T-helper 1 cell treated with Interleukin-12 subunit alpha and Interleukin-12 subunit beta and Interleukin-4 antibody, amounts not matched to agents 30 μg/mL and 1 μg/mL, for 36 hours (primary cell): Measurements from ENCODE around the gene FAM241A.
"Not testable (repeated sequence)": the region's sequence is repeated elsewhere in the genome, so short reads cannot be mapped to it uniquely, and the experiment has no call there.

Experiments
- H3K27ac Mint-ChIP-seq: one replicate; pipeline ENCODE4 v1.8.0; 2021; ENCODE audit warnings: mild to moderate bottlenecking, mixed read lengths
- H3K27me3 Mint-ChIP-seq: one replicate; pipeline ENCODE4 v1.8.0; 2021; ENCODE audit warnings: low read depth, mixed read lengths
- H3K36me3 Mint-ChIP-seq: one replicate; pipeline ENCODE4 v1.8.0; 2021; ENCODE audit warnings: low read depth, mixed read lengths
- H3K4me1 Mint-ChIP-seq: one replicate; pipeline ENCODE4 v1.8.0; 2021; ENCODE audit warnings: low read depth, mixed read lengths
- H3K4me3 Mint-ChIP-seq: one replicate; pipeline ENCODE4 v1.8.0; 2021; ENCODE audit warnings: mild to moderate bottlenecking, moderate library complexity, mixed read lengths
- H3K9me3 Mint-ChIP-seq: one replicate; pipeline ENCODE4 v1.8.0; 2021; ENCODE audit warnings: mixed read lengths

FAM241A gene

GRCh38 chr4:112146502-112146813 lies 1.2 kb downstream of the FAM241A start:
- Mint-ChIP-seq H3K36me3 (no peaks in the 10 kb centered on the region), H3K27ac (peak overlapping the region; percentile 62), H3K27me3 (no peaks in the 10 kb centered on the region), H3K9me3 (no peaks in the 10 kb centered on the region), H3K4me1 (peaks cover 23% of the 10 kb centered on the region), H3K4me3 (peak overlapping the region; percentile 91)

GRCh38 chr4:112147697-112148096 lies 2.4 kb downstream of the FAM241A start:
- Mint-ChIP-seq H3K9me3 (no peaks in the 10 kb centered on the region), H3K4me3 (no peak overlapping the region), H3K27ac (no peak overlapping the region), H3K4me1 (peaks cover 29% of the 10 kb centered on the region), H3K27me3 (no peaks in the 10 kb centered on the region), H3K36me3 (no peaks in the 10 kb centered on the region)

GRCh38 chr4:112150920-112151319 lies 5.7 kb downstream of the FAM241A start:
- H3K36me3 Mint-ChIP-seq = no peaks in the 10 kb centered on the region
- no peak overlapping the region for H3K4me3 Mint-ChIP-seq
- peaks cover 33% of the 10 kb centered on the region for H3K4me1 Mint-ChIP-seq
- H3K9me3 Mint-ChIP-seq = no peaks in the 10 kb centered on the region
- H3K27ac Mint-ChIP-seq = no peak overlapping the region
- H3K27me3 Mint-ChIP-seq = no peaks in the 10 kb centered on the region

GRCh38 chr4:112152521-112152920 lies 7.3 kb downstream of the FAM241A start:
- Mint-ChIP-seq H3K27ac (no peak overlapping the region), H3K9me3 (no peaks in the 10 kb centered on the region), H3K27me3 (no peaks in the 10 kb centered on the region), H3K36me3 (no peaks in the 10 kb centered on the region), H3K4me1 (peaks cover 24% of the 10 kb centered on the region), H3K4me3 (no peak overlapping the region)

- Mint-ChIP-seq H3K36me3 (no peaks in the 10 kb centered on the region), H3K27me3 (no peaks in the 10 kb centered on the region), H3K4me1 (peaks cover 22% of the 10 kb centered on the region), H3K27ac (no peak overlapping the region), H3K9me3 (no peaks in the 10 kb centered on the region), H3K4me3 (peak overlapping the region; percentile 27)
These were observed 8.0 kb downstream of the FAM241A start for GRCh38 chr4:112153211-112153791.

- peaks cover 18% of the 10 kb centered on the region for H3K4me1 Mint-ChIP-seq
- H3K4me3 Mint-ChIP-seq = no peak overlapping the region
- H3K9me3 Mint-ChIP-seq = peaks cover 19% of the 10 kb centered on the region
- H3K27me3 Mint-ChIP-seq = no peaks in the 10 kb centered on the region
- no peak overlapping the region for H3K27ac Mint-ChIP-seq
- H3K36me3 Mint-ChIP-seq = peaks cover 14% of the 10 kb centered on the region
These were observed 10.9 kb downstream of the FAM241A start for GRCh38 chr4:112156112-112156511.

GRCh38 chr4:112156553-112156952 lies 11.3 kb downstream of the FAM241A start:
- Mint-ChIP-seq H3K4me3 (no peak overlapping the region), H3K4me1 (peaks cover 18% of the 10 kb centered on the region), H3K36me3 (peaks cover 15% of the 10 kb centered on the region), H3K27ac (no peak overlapping the region), H3K27me3 (no peaks in the 10 kb centered on the region), H3K9me3 (peaks cover 22% of the 10 kb centered on the region)

- peaks cover 21% of the 10 kb centered on the region for H3K36me3 Mint-ChIP-seq
- peaks cover 41% of the 10 kb centered on the region for H3K9me3 Mint-ChIP-seq
- H3K4me1 Mint-ChIP-seq = peaks cover 10% of the 10 kb centered on the region
- not testable (repeated sequence) for H3K4me3 Mint-ChIP-seq, H3K27me3 Mint-ChIP-seq, H3K27ac Mint-ChIP-seq
These were observed 18.5 kb downstream of the FAM241A start for GRCh38 chr4:112163706-112164105.

GRCh38 chr4:112167794-112168193 lies 22.5 kb downstream of the FAM241A start:
- no peak overlapping the region for H3K4me3 Mint-ChIP-seq
- H3K36me3 Mint-ChIP-seq = peaks cover 4% of the 10 kb centered on the region
- H3K27me3 Mint-ChIP-seq = no peaks in the 10 kb centered on the region
- H3K27ac Mint-ChIP-seq = no peak overlapping the region
- H3K4me1 Mint-ChIP-seq = peaks cover 14% of the 10 kb centered on the region
- H3K9me3 Mint-ChIP-seq = peaks cover 12% of the 10 kb centered on the region

- H3K27me3 Mint-ChIP-seq = no peaks in the 10 kb centered on the region
- peaks cover 6% of the 10 kb centered on the region for H3K36me3 Mint-ChIP-seq
- peaks cover 5% of the 10 kb centered on the region for H3K9me3 Mint-ChIP-seq
- peaks cover 17% of the 10 kb centered on the region for H3K4me1 Mint-ChIP-seq
- H3K4me3 Mint-ChIP-seq = no peak overlapping the region
- H3K27ac Mint-ChIP-seq = no peak overlapping the region
These were observed 23.7 kb downstream of the FAM241A start for GRCh38 chr4:112168719-112169500.

- Mint-ChIP-seq H3K9me3 (no peaks in the 10 kb centered on the region), H3K27me3 (no peaks in the 10 kb centered on the region), H3K36me3 (peaks cover 8% of the 10 kb centered on the region), H3K4me3 (no peak overlapping the region), H3K4me1 (peaks cover 17% of the 10 kb centered on the region), H3K27ac (no peak overlapping the region)
These were observed 25.3 kb downstream of the FAM241A start for GRCh38 chr4:112170451-112170993.

- peaks cover 17% of the 10 kb centered on the region for H3K4me1 Mint-ChIP-seq
- H3K4me3 Mint-ChIP-seq, H3K27me3 Mint-ChIP-seq, H3K36me3 Mint-ChIP-seq, H3K9me3 Mint-ChIP-seq, H3K27ac Mint-ChIP-seq: not testable (repeated sequence)
These were observed 26.0 kb downstream of the FAM241A start for GRCh38 chr4:112171051-112171763.

GRCh38 chr4:112172180-112172579 lies 26.9 kb downstream of the FAM241A start:
- H3K4me1 Mint-ChIP-seq = peaks cover 23% of the 10 kb centered on the region
- no peaks in the 10 kb centered on the region for H3K27me3 Mint-ChIP-seq
- no peaks in the 10 kb centered on the region for H3K9me3 Mint-ChIP-seq
- peaks cover 8% of the 10 kb centered on the region for H3K36me3 Mint-ChIP-seq
- no peak overlapping the region for H3K27ac Mint-ChIP-seq
- no peak overlapping the region for H3K4me3 Mint-ChIP-seq

GRCh38 chr4:112173593-112174558 lies 28.6 kb downstream of the FAM241A start:
- no peak overlapping the region for H3K4me3 Mint-ChIP-seq
- H3K36me3 Mint-ChIP-seq = peaks cover 11% of the 10 kb centered on the region
- H3K9me3 Mint-ChIP-seq = no peaks in the 10 kb centered on the region
- peaks cover 17% of the 10 kb centered on the region for H3K4me1 Mint-ChIP-seq
- no peak overlapping the region for H3K27ac Mint-ChIP-seq
- H3K27me3 Mint-ChIP-seq = no peaks in the 10 kb centered on the region
